GM12892 (cell line): ENCODE results near the gene RORB.

Experiments
- POLR2A ChIP-seq: IDR thresholded peaks from 2 replicates; pipeline ENCODE4 v1.6.1; 2011; ENCODE audit warnings: low read depth, low read length, control low read depth
- POLR2AphosphoS5 ChIP-seq: IDR thresholded peaks from 2 replicates; pipeline ENCODE4 v1.6.1; 2011; ENCODE audit warnings: low read depth, low read length, control low read depth
- TAF1 ChIP-seq: IDR thresholded peaks from 2 replicates; pipeline ENCODE4 v1.6.1; 2011; ENCODE audit warnings: low read depth, mild to moderate bottlenecking, control low read depth, low read length, borderline replicate concordance

DNA sequence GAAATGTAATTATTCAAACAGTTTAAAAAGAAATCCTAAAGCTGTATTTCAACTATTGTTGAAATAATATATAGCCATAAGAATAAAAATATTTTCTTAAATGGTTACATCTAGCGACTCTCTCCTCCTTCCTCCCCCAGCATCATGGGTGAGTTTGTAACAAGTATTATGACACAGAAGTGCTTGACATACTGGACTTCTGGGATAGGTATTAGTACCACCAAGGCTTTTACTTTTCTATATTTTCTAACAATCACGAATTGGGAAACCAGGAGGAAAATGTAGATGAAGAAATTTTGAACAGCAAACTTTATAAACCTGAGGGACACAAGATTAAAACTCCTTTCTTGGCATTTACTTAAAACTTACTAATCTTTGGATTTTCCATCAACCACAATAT, 4.4 kb downstream of the RORB start:
- TF ChIP-seq POLR2A (no peak), POLR2AphosphoS5 (no peak), TAF1 (no peak)
